DND-41 (cell line): ENCODE measurements around the gene FXYD2.
"Not testable (repeated sequence)": the region's sequence is repeated elsewhere in the genome, so short reads cannot be mapped to it uniquely, and the experiment has no call there.

Experiments
- ATAC-seq: fragments of 200-7000 bp; cut with Tn5 transposase; 3 replicates; pipeline ENCODE4 v1.9.1; 2021; ENCODE audit warnings: low read depth; ENCODE audit not compliant: insufficient read depth
- DNase-seq: peaks from one replicate; pipeline ENCODE4 v3.0.0-alpha.2; 2020
- H2AFZ ChIP-seq: 2 replicates; pipeline ENCODE4 v1.6.0; 2012; ENCODE audit warnings: low read depth, low read length
- H3K27ac ChIP-seq: 2 replicates; pipeline ENCODE4 v1.5.1; 2012; ENCODE audit warnings: low read length, inconsistent platforms
- H3K27me3 ChIP-seq: fragments of 200-600 bp; sonication (generic); 2 replicates; pipeline ENCODE4 v1.6.0; 2012; ENCODE audit warnings: low read length, mild to moderate bottlenecking, inconsistent platforms; ENCODE audit not compliant: insufficient read depth, poor library complexity
- H3K36me3 ChIP-seq: 2 replicates; pipeline ENCODE4 v1.5.1; 2012; ENCODE audit warnings: low read length, inconsistent platforms; ENCODE audit not compliant: insufficient read depth
- H3K4me1 ChIP-seq: 2 replicates; pipeline ENCODE4 v1.5.1; 2012; ENCODE audit warnings: mild to moderate bottlenecking, low read length; ENCODE audit not compliant: insufficient read depth
- H3K4me2 ChIP-seq: 2 replicates; pipeline ENCODE4 v1.6.0; 2012; ENCODE audit warnings: mild to moderate bottlenecking, moderate library complexity, low read length, inconsistent platforms; ENCODE audit not compliant: insufficient read depth
- H3K4me3 ChIP-seq, 2 experiments: fragments of 200-600 bp in 1 of 2; shearing (Covaris generic) in 1 of 2; 2 replicates each; pipeline ENCODE4 v1.5.1; 2012 to 2016; ENCODE audit warnings: inconsistent platforms in 2 of 2, low read length in 2 of 2, mild to moderate bottlenecking in 2 of 2, low read depth in 1 of 2, moderate library complexity in 1 of 2
- H3K79me2 ChIP-seq: 2 replicates; pipeline ENCODE4 v1.6.0; 2012; ENCODE audit warnings: low read length, inconsistent platforms; ENCODE audit not compliant: insufficient read depth
- H3K9ac ChIP-seq: 2 replicates; pipeline ENCODE4 v1.6.0; 2012; ENCODE audit warnings: low read depth, mild to moderate bottlenecking, inconsistent platforms, low read length, moderate library complexity
- H3K9me3 ChIP-seq: 2 replicates; pipeline ENCODE4 v1.5.1; 2012; ENCODE audit warnings: low read length, moderate library complexity, mild to moderate bottlenecking, inconsistent platforms; ENCODE audit not compliant: insufficient read depth, severe bottlenecking
- H4K20me1 ChIP-seq: 2 replicates; pipeline ENCODE4 v1.6.0; 2012; ENCODE audit warnings: low read length; ENCODE audit not compliant: insufficient read depth
- CTCF ChIP-seq: IDR thresholded peaks from 2 replicates; pipeline ENCODE4 v1.5.1; 2012; ENCODE audit warnings: borderline replicate concordance, low read length, moderate library complexity, mild to moderate bottlenecking; ENCODE audit not compliant: poor library complexity, severe bottlenecking; ENCODE audit errors: extremely low read depth
- EZH2 ChIP-seq: IDR thresholded peaks from 3 replicates; pipeline ENCODE4 v1.6.1; 2012; ENCODE audit warnings: borderline replicate concordance, low read depth, mild to moderate bottlenecking, moderate library complexity, low read length, inconsistent platforms; ENCODE audit not compliant: severe bottlenecking

FXYD2 gene

GRCh38 chr11:117815262-117815803 is 9.2 kb downstream of the FXYD2 start:
- Histone ChIP-seq H3K9ac (no peak overlapping the region; the same call in 1 of the 2 replicates), H3K27me3 (no peaks in the 10 kb centered on the region), H3K4me2 (no peak overlapping the region), H4K20me1 (no peaks in the 10 kb centered on the region; the same call in 1 of the 2 replicates), H3K4me3 (no peak overlapping the region), H3K36me3 (peaks cover 38% of the 10 kb centered on the region), H3K27ac (peak overlapping the region; percentile 44; the same call in 1 of the 2 replicates), H2AFZ (no peak overlapping the region), H3K79me2 (no peaks in the 10 kb centered on the region), H3K9me3 (no peaks in the 10 kb centered on the region), H3K4me1 (peaks cover 56% of the 10 kb centered on the region)
- TF ChIP-seq CTCF (no peak), EZH2 (no peak)
- ATAC-seq (peak; percentile 49), DNase-seq (peak; percentile 61)

DNA sequence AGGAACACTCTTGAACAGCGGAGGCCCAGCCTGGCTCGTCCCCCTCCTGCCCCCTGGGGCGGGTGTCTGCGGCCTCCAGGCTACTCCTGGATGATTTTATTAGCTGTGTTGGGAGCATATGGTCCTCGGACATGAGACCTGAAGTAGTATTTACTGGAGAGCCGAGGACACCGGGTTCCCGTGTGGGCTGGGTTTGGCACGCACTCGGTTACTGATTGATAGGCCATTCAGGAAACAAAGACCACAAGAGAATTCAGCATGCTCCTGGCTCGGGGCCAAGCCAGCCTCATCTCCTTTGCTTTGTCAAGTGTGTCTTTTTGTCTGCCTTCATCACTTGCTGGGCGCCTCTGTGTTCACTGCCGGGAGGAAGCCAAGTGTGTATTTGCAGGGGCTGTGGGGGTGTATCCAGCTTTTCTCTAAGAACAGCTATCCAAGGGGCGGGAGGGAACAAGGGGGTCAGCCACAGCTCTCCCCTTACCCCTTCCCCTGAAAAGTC is 9.7 kb downstream of the FXYD2 start:
- peaks cover 55% of the 10 kb centered on the region for H3K4me1 ChIP-seq
- H3K79me2 ChIP-seq, result no peaks in the 10 kb centered on the region
- H2AFZ ChIP-seq, result no peak overlapping the region
- H3K4me2 ChIP-seq, result no peak overlapping the region
- TF ChIP-seq EZH2 (no peak), CTCF (no peak)
- no peak overlapping the region for H3K4me3 ChIP-seq
- H3K9me3 ChIP-seq, result no peaks in the 10 kb centered on the region
- H3K27me3 ChIP-seq, result no peaks in the 10 kb centered on the region
- peak overlapping the region; percentile 48; the same call in 1 of the 2 replicates for H3K27ac ChIP-seq
- DNase-seq (peak; percentile 91), ATAC-seq (peak; percentile 66)
- H3K36me3 ChIP-seq, result peaks cover 33% of the 10 kb centered on the region
- H4K20me1 ChIP-seq, result no peaks in the 10 kb centered on the region; the same call in 1 of the 2 replicates
- no peak overlapping the region for H3K9ac ChIP-seq

DNA sequence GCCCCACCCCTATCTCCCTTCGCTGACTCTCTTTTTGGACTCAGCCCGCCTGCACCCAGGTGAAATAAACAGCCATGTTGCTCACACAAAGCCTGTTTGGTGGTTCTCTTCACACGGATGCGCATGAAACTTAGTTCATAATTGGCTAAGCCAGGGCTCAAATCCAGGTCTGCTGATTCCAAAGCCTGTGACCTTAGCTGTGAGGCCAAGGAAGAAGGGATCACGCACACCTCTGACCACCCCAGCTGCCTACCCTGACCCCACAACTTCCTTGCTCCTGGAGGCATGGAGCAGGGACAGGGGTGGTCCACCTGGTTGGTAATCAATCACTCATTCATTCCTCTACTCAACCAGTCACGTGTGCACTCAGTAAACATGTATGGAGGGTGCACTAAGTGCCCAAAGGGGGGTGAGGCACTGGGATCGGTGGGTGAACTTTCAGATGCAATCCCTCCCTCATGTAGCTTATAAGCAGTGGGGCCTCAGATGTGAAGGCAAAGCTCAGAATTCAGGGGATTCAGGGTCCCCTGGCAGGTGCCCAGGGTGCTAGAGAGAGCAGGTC is 10.3 kb downstream of the FXYD2 start:
- Histone ChIP-seq H3K27me3 (no peaks in the 10 kb centered on the region), H3K36me3 (peaks cover 27% of the 10 kb centered on the region), H3K4me3 (no peak overlapping the region), H2AFZ (no peak overlapping the region), H3K4me1 (peaks cover 50% of the 10 kb centered on the region), H4K20me1 (no peaks in the 10 kb centered on the region; the same call in 1 of the 2 replicates), H3K27ac (peak overlapping the region; percentile 48; the same call in 1 of the 2 replicates), H3K9me3 (no peaks in the 10 kb centered on the region), H3K4me2 (no peak overlapping the region), H3K79me2 (no peaks in the 10 kb centered on the region), H3K9ac (no peak overlapping the region)
- DNase-seq, result no peak
- TF ChIP-seq EZH2, result no peak
- TF ChIP-seq CTCF, result no peak
- no peak; the same call in 2 of the 3 replicates for ATAC-seq

DNA sequence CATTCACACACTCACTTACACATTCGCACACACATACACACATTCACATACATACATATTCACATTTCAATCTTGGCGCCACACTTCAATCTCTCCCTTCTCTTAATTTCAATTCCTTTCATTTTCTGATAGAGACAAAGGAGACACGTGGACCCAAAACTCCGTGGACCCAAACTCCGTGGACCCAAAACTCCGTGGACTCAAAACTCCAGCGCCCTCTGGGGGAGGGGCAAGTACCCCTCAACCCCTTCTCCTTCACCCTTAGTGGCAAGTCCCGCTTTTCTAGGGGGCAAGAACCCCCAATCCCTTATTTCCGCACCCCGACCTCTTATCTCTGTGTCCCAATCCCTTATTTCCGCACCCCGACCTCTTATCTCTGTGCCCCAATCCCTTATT is 14.5 kb downstream of the FXYD2 start:
- H3K4me3 ChIP-seq, H4K20me1 ChIP-seq, H3K27ac ChIP-seq, DNase-seq, H3K4me2 ChIP-seq, H3K9me3 ChIP-seq, H3K4me1 ChIP-seq, ATAC-seq, H3K79me2 ChIP-seq, H3K9ac ChIP-seq, H2AFZ ChIP-seq, H3K27me3 ChIP-seq: not testable (repeated sequence)
- H3K36me3 ChIP-seq, result peaks cover 19% of the 10 kb centered on the region
